IMR-90 (cell line): Measurements from ENCODE around the gene PPP3CB. TPM values are rescaled to one million over a fixed set of nuclear protein-coding genes. Genes with fewer than 3 reads are reported as not detected.

Experiments used
- ATAC-seq: fragments of 200-7000 bp; cut with Tn5 transposase; 2 replicates; pipeline ENCODE4 v1.9.1; 2020; ENCODE audit warnings: low read depth, mild to moderate bottlenecking, moderate library complexity
- BruUV-seq: library from RNA; stranded (reverse); fragments of 400-500 nt; replicated peaks from 2 replicates; lab custom pipeline; 2021; lab: Mats Ljungman, UMichigan
- CTCF ChIA-PET: fragments of 300-600 bp; formaldehyde crosslinking; extraction: SDS; loops from one replicate; lab custom pipeline; 2021; ENCODE audit warnings: antibody characterized with exemption; lab: Yijun Ruan, JAX
- POLR2A ChIA-PET: fragments of 300-600 bp; sonication (Branson Sonifier 250); formaldehyde crosslinking; loops from one replicate; lab custom pipeline; 2022; ENCODE audit warnings: antibody characterized with exemption; ENCODE audit not compliant: unreplicated experiment; lab: Charles Lee
- DNase-seq: peaks from one replicate; pipeline ENCODE4 v3.0.0; 2013
- H2AFZ ChIP-seq: replicated peaks from 2 replicates; pipeline ENCODE3; 2013; ENCODE audit warnings: low read length, mild to moderate bottlenecking; ENCODE audit not compliant: poor library complexity
- H2AK5ac ChIP-seq: 2 replicates; pipeline ENCODE4 v1.6.1; 2013; ENCODE audit warnings: low read depth, low read length, inconsistent platforms
- H2AK9ac ChIP-seq: replicated peaks from 2 replicates; pipeline ENCODE3; 2013; ENCODE audit warnings: mild to moderate bottlenecking, low read depth, low read length, moderate library complexity; ENCODE audit not compliant: poor library complexity
- H2BK120ac ChIP-seq: 2 replicates; pipeline ENCODE4 v1.6.1; 2013; ENCODE audit warnings: low read depth, low read length, inconsistent platforms
- H2BK15ac ChIP-seq: 3 replicates; pipeline ENCODE4 v1.6.1; 2013; ENCODE audit warnings: low read depth, low read length, inconsistent platforms
- H2BK20ac ChIP-seq: 2 replicates; pipeline ENCODE4 v1.6.1; 2013; ENCODE audit warnings: low read depth, mild to moderate bottlenecking, inconsistent platforms, low read length, moderate library complexity
- H2BK5ac ChIP-seq: 2 replicates; pipeline ENCODE4 v1.6.1; 2013; ENCODE audit warnings: mild to moderate bottlenecking, low read depth, low read length, inconsistent platforms; ENCODE audit not compliant: poor library complexity, severe bottlenecking
- H3K14ac ChIP-seq: replicated peaks from 2 replicates; pipeline ENCODE4 v1.6.1; 2013; ENCODE audit warnings: low read depth, low read length, inconsistent platforms
- H3K18ac ChIP-seq: 2 replicates; pipeline ENCODE4 v1.6.1; 2013; ENCODE audit warnings: low read depth, low read length, control low read depth
- H3K23ac ChIP-seq: 2 replicates; pipeline ENCODE4 v1.6.1; 2013; ENCODE audit warnings: low read depth, low read length, inconsistent platforms
- H3K27ac ChIP-seq: 2 replicates; pipeline ENCODE4 v1.5.1; 2013; ENCODE audit warnings: mild to moderate bottlenecking, control low read depth, low read length; ENCODE audit not compliant: insufficient read depth
- H3K27me3 ChIP-seq: 2 replicates; pipeline ENCODE4 v1.6.1; 2013; ENCODE audit warnings: low read length; ENCODE audit not compliant: control insufficient read depth, insufficient read depth
- H3K36me3 ChIP-seq: 2 replicates; pipeline ENCODE4 v1.6.1; 2013; ENCODE audit warnings: low read length, mixed read lengths; ENCODE audit not compliant: control insufficient read depth, insufficient read depth
- H3K4ac ChIP-seq: 2 replicates; pipeline ENCODE4 v1.6.1; 2013; ENCODE audit warnings: low read depth, low read length, inconsistent platforms
- H3K4me1 ChIP-seq: 2 replicates; pipeline ENCODE4 v1.6.1; 2013; ENCODE audit warnings: low read length, mixed read lengths; ENCODE audit not compliant: control insufficient read depth, insufficient read depth
- H3K4me2 ChIP-seq: 2 replicates; pipeline ENCODE4 v1.6.1; 2013; ENCODE audit warnings: low read depth, mild to moderate bottlenecking, control low read depth, low read length, moderate library complexity
- H3K4me3 ChIP-seq: 2 replicates; pipeline ENCODE4 v1.5.1; 2013; ENCODE audit warnings: low read depth, mild to moderate bottlenecking, control low read depth, low read length, moderate library complexity; ENCODE audit not compliant: insufficient read depth
- H3K56ac ChIP-seq: 2 replicates; pipeline ENCODE4 v1.6.1; 2013; ENCODE audit warnings: low read length, inconsistent platforms; ENCODE audit not compliant: insufficient read depth; ENCODE audit errors: extremely low read depth
- H3K79me1 ChIP-seq, 2 experiments: 2 replicates each; pipeline ENCODE4 v1.6.1; 2013; ENCODE audit warnings: low read length in 2 of 2, inconsistent platforms in 1 of 2, low read depth in 1 of 2
- H3K9ac ChIP-seq: 2 replicates; pipeline ENCODE4 v1.6.1; 2013; ENCODE audit warnings: low read depth, low read length, control low read depth
- H3K9me1 ChIP-seq: 2 replicates; pipeline ENCODE4 v1.6.1; 2013; ENCODE audit warnings: low read length, inconsistent platforms; ENCODE audit not compliant: insufficient read depth
- H3K9me3 ChIP-seq: 2 replicates; pipeline ENCODE4 v1.6.1; 2013; ENCODE audit warnings: low read length; ENCODE audit not compliant: control insufficient read depth, insufficient read depth
- H4K20me1 ChIP-seq: 2 replicates; pipeline ENCODE4 v1.6.1; 2013; ENCODE audit warnings: low read length, inconsistent platforms; ENCODE audit not compliant: insufficient read depth
- H4K5ac ChIP-seq: 2 replicates; pipeline ENCODE4 v1.6.1; 2013; ENCODE audit warnings: mild to moderate bottlenecking, low read depth, low read length, control low read depth
- H4K8ac ChIP-seq, 2 experiments: 2 replicates each; pipeline ENCODE4 v1.6.1; 2013; ENCODE audit warnings: low read depth in 2 of 2, low read length in 2 of 2, control low read depth in 1 of 2, inconsistent platforms in 1 of 2
- H4K91ac ChIP-seq: 2 replicates; pipeline ENCODE4 v1.6.1; 2013; ENCODE audit warnings: low read depth, low read length, inconsistent platforms; ENCODE audit not compliant: insufficient read depth
- BHLHE40 ChIP-seq: fragments of 150-350 bp; IDR thresholded peaks from 2 replicates; pipeline ENCODE4 v1.6.1; 2016; ENCODE audit warnings: mild to moderate bottlenecking, low read depth, low read length
- CEBPB ChIP-seq: IDR thresholded peaks from 2 replicates; pipeline ENCODE4 v1.6.1; 2012; ENCODE audit warnings: low read depth, low read length, improper control_type of control experiment
- CHD1 ChIP-seq: IDR thresholded peaks from 2 replicates; pipeline ENCODE4 v1.6.1; 2012; ENCODE audit warnings: low read depth, low read length, improper control_type of control experiment
- FOS ChIP-seq: fragments of 150-350 bp; IDR thresholded peaks from 2 replicates; pipeline ENCODE4 v1.6.1; 2016; ENCODE audit warnings: low read depth, low read length
- MAFK ChIP-seq: IDR thresholded peaks from 2 replicates; pipeline ENCODE4 v1.6.1; 2012; ENCODE audit warnings: low read depth, low read length, improper control_type of control experiment
- NFE2L2 ChIP-seq: fragments of 150-350 bp; IDR thresholded peaks from 2 replicates; pipeline ENCODE4 v1.6.1; 2016; ENCODE audit warnings: low read depth, mild to moderate bottlenecking, low read length
- RAD21 ChIP-seq: IDR thresholded peaks from 2 replicates; pipeline ENCODE4 v1.6.1; 2012; ENCODE audit warnings: low read length, improper control_type of control experiment
- RFX5 ChIP-seq: IDR thresholded peaks from 2 replicates; pipeline ENCODE4 v1.8.0; 2012; ENCODE audit warnings: low read depth, mild to moderate bottlenecking, low read length, moderate library complexity
- WGBS, 2 experiments: methylation state at CpG; one replicate each; pipeline versions ENCODE4 v1.1.5 to v1.1.7; 2013; ENCODE audit warnings: missing lambda C conversion rate in 2 of 2; ENCODE audit not compliant: insufficient read length in 1 of 2; ENCODE audit errors: extremely low coverage in 2 of 2; 5-methylcytosine and 5-hydroxymethylcytosine counted together
- dilution Hi-C: fragments of 300-500 bp; cut with HindIII; formaldehyde crosslinking; loops from one replicate; pipeline ENCODE4 v1.14.3; 2018; ENCODE audit warnings: low sequenced_read_pairs; ENCODE audit not compliant: unreplicated experiment
- in situ Hi-C: fragments of 300-500 bp; cut with MboI; formaldehyde crosslinking; loops from 3 replicates; pipeline ENCODE4 v1.14.3; 2019; ENCODE audit warnings: low sequenced_read_pairs, inconsistent platforms, mixed read lengths
- intact Hi-C: fragments of 100-400 bp; cut with micrococcal nuclease; formaldehyde crosslinking; loops from 2 replicates; pipeline ENCODE4 v1.10.0; 2022
- polyA plus RNA-seq, 3 experiments: library from polyadenylated mRNA; depleted of rRNA; stranded (reverse); fragments of >200 nt; gene quantifications; 2 replicates each; pipeline ENCODE4 v1.2.3, GENCODE V29; 2012; ENCODE audit warnings: low replicate concordance in 1 of 3
- total RNA-seq: library from RNA; depleted of rRNA; stranded (reverse); fragments of >200 nt; gene quantifications from 2 replicates; pipeline ENCODE4 v1.2.3, GENCODE V29; 2012

Gene PPP3CB
- total and polyA plus RNA-seq, 2 of the 4 experiments (the other 2 are of a cell fraction) = 22.9 to 36.4 TPM

GRCh38 chr10:73456187-73456890 lies 39.5 kb downstream of the PPP3CB start:
- ATAC-seq = no peak
- Histone ChIP-seq H3K23ac (no peak overlapping the region), H2BK120ac (no peak overlapping the region), H3K14ac (no peak overlapping the region), H3K4me3 (no peak overlapping the region), H3K27ac (no peak overlapping the region), H2AFZ (no peak overlapping the region), H3K4ac (no peak overlapping the region), H3K9me3 (no peaks in the 10 kb centered on the region), H3K4me1 (peaks cover 6% of the 10 kb centered on the region), H3K79me1 (peaks cover 0 to 4% of the 10 kb centered on the region in 2 experiments; a peak in 2 of 4 replicates), H2BK5ac (no peak overlapping the region), H2BK20ac (no peak overlapping the region), H4K91ac (no peak overlapping the region), H3K56ac (no peak overlapping the region), H4K8ac (no peak overlapping the region), H4K5ac (no peak overlapping the region), H2AK9ac (no peak overlapping the region), H3K9ac (no peak overlapping the region), H3K27me3 (no peaks in the 10 kb centered on the region), H2AK5ac (no peak overlapping the region), H3K18ac (no peak overlapping the region), H3K36me3 (peaks cover 9% of the 10 kb centered on the region), H2BK15ac (no peak overlapping the region), H3K4me2 (no peak overlapping the region), H4K20me1 (no peaks in the 10 kb centered on the region), H3K9me1 (no peaks in the 10 kb centered on the region)
- TF ChIP-seq RFX5 (no peak), BHLHE40 (no peak), NFE2L2 (no peak), CEBPB (no peak), MAFK (no peak), CHD1 (no peak), RAD21 (no peak), FOS (no peak)
- ChIA-PET POLR2A (no interaction called here), CTCF (no interaction called here)
- no CpG with 5 or more reads among the region's 2 CpGs for WGBS, 2 experiments
- in situ Hi-C loops (no loop called here), intact Hi-C loops (no loop called here), dilution Hi-C loops (no loop called here)
- DNase-seq = no peak
- no TSS peak for BruUV-seq
